Measurements from ENCODE around the gene ZNF397.

GRCh38 chr18:35245719-35246317 is 5.0 kb downstream of the ZNF397 start:
- no peak for TF ChIP-seq POLR2A (IDR thresholded peaks at IDR 0.05; ENCODE audit: low read length)
- TF ChIP-seq GATA1 (IDR thresholded peaks at IDR 0.05; ENCODE audit: low read depth, low read length) = no peak

Data from erythroblast (primary cell).